GM12872 (cell line): ENCODE measurements around the gene MMEL1.

Experiments used
- CTCF ChIP-seq: IDR thresholded peaks from 3 replicates; pipeline ENCODE4 v1.5.1; 2011; ENCODE audit warnings: low read depth, mild to moderate bottlenecking, low read length, moderate library complexity; ENCODE audit not compliant: insufficient read depth

The MMEL1 gene

DNA sequence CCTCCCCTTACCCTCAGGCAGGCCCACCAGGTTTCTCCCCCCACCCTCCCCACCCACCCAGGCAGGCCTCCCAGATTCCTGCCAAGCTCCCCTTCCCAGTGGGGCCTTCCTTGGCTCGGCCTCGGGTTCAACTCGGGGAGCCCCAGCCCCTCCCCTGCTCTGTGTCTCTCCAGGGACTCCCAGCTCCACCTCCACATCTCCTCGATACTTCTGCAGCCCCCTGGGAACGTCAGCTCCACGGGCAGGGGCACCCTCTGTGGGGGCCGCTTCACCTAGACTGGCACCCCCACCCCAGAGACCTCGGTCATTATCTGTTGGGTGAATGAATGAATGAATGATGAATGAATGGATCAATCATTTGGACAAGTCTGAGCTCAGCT lies 775 bp downstream of the MMEL1 start:
- TF ChIP-seq CTCF, result no peak

- TF ChIP-seq CTCF, result no peak
Observed at GRCh38 chr1:2631136-2632050, 1.4 kb downstream of the MMEL1 start.

GRCh38 chr1:2630498-2631135 lies 2.2 kb downstream of the MMEL1 start:
- TF ChIP-seq CTCF, result no peak

DNA sequence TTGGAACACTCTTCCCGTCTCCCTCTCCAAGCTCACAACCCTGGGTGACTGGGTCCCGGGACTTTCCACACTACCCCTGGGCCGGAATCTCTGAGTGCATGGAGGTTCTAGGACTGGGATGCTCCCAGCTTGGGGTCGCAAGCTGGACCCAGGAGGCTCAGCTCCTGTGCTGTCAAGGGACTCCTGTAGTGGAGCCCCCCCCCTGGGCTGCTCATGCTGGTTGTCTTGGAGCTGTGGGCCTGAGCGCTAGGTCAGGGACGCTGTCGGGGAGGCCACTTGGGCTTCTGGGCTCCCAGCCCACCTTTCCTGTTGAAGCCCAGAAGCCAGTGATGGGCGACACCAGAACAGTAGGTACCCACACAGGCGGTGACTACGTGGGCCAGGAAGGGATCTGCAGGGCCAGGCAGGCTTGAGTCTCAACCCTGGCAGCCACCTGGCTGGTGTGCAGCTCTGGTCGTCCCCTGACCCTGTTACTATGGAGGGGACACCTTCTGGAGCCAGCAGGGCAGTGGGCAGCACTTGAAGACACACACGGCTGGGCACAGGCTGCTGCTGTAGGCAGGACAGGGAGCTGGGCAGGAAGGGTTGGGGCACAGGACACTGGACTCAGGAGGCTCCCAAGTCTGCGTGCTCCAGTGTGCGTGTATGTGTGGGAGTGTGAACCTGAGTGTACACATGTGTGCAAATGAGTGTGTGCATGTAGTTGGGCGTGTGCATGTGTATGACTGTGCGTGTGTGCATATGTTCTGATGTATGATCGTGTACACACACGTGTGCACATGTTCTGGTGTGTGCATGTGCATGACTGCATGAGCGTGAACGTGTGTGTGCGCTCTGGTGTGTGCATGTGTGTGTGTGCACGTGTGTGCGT lies 3.0 kb downstream of the MMEL1 start:
- TF ChIP-seq CTCF, result no peak

DNA sequence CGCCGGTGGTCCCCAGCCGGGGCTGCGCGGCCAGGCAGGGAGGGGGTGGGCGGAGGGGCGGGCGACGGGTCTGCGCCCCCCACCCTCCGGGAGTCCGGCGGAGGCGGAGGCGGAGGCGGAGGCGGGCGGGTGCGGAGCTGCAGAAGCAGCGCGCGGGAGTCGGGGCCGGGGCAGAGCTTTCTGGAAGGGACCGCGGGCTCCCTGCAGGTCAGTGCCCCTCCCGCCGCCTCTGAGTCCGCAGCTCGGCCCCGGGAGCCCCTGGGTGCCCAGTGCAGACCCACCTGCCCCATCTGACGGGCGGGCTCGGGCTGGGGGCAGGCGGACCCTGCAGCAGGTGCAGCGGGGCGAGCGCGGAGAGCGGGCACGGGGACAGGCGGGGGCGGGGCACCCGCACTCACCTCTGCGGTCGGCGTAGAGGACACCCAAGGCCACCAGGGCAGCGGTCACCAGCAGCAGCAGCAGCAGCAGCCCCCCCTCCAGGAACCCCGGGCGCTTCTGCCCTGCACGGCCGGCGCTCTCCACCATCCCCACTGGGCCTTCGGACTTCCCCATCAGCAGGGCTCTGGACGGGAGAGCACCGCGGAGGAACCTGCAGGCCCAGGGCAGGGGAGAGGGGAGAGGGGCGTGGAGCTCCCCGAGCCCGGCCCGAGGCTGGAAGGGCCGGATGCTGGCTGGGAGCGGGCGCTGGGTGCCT lies 3.7 kb downstream of the MMEL1 start:
- no peak for TF ChIP-seq CTCF

DNA sequence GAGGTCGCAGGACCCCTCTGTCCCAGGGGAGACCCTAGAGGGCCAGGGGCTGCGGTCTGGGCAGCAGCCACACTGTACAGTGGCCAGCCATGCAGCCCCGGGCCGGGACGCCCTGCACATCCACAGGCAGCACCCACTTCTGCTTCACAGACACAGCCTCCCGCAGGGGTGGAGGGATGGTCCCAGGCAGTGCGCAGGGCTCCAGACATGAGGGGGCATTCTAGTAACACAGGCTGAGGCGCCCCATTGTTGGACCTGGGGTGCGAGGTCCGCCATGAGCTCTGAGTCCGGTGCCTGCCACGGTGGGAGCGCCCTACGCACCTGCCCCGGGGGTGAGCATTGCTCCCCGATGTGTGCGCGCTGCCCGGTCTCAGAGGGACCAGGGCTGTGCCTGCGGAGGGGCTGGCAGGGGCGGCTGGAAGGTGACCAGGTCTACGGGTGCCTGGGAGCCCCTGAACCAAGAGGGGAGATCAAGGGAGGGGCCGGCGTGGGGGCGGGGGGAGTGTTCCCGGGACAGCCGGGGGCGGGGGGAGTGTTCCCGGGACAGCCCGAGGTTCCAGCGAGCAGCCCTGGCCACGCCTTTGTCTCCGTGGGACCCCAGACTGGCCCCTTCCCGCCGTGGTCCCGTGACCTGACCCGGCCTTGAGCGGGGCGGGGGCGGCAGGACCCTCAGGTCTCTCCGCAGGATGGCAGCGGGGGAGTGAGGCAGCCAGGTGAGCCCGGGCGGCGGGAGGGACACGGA lies 4.5 kb downstream of the MMEL1 start:
- TF ChIP-seq CTCF, result no peak
